ENCODE measurements around the gene PFN1. TPM values are rescaled to one million over a fixed set of nuclear protein-coding genes. Genes with fewer than 3 reads are reported as not detected.

The PFN1 gene
- total RNA-seq, result 100 to 1,000 TPM; 520 to 970 (median 715) TPM

- Histone ChIP-seq H3K36me3 (peaks cover 0 to 40% (median under 1%) of the 10 kb centered on the region in 3 donors), H3K4me3 (peak within 1 kb of the TSS; percentile 91 to 97 (median 94)), H3K27me3 (no peaks in the 10 kb centered on the region), H3K27ac (peak within 1 kb of the TSS; percentile 97 to 100 (median 98)), H3K9me3 (no peaks in the 10 kb centered on the region), H3K4me1 (peaks cover 35 to 73% (median 38%) of the 10 kb centered on the region in 3 donors)
- intact Hi-C loops (cut with DNase I), result no loop called here
- peak in 1 of 6 experiments; percentile 2 for TF ChIP-seq CTCF (IDR thresholded peaks at IDR 0.05)
- peak in 3 of 4 donors; percentile 75 to 96 (median 92) for TF ChIP-seq POLR2A (IDR thresholded peaks at IDR 0.05)
- WGBS, 2 donors, result 0% methylated on average over 6 of the region's 59 CpGs
- DNase-seq, result peak; percentile 80
These were observed at the start of gene PFN1 for GRCh38 chr17:4948166-4948930. TSS of gene PFN1 (minus strand) at chr17:4948530. CDS start at chr17:4948394, 136 bp downstream.

- Histone ChIP-seq H3K27me3 (no peaks in the 10 kb centered on the region), H3K9me3 (no peaks in the 10 kb centered on the region), H3K4me3 (peak within 1 kb of the TSS; percentile 80 to 98 (median 90)), H3K36me3 (peaks cover 7 to 24% (median 14%) of the 10 kb centered on the region in 3 donors), H3K4me1 (peaks cover 16 to 40% (median 25%) of the 10 kb centered on the region in 3 donors), H3K27ac (peak within 1 kb of the TSS; percentile 91 to 94 (median 93))
- peak; percentile 29 for DNase-seq
- peak in 5 of 6 experiments; percentile 14 to 48 (median 31) for TF ChIP-seq CTCF (IDR thresholded peaks at IDR 0.05)
- peak in 2 of 4 donors; percentile 70 to 74 for TF ChIP-seq POLR2A (IDR thresholded peaks at IDR 0.05)
- WGBS, 2 donors, result 0% methylated on average over 5 to 18 of the region's 93 CpGs
- intact Hi-C loops (cut with DNase I), result no loop called here
These were observed 49.1 kb upstream of the PFN1 start, which contains the start of the genes INCA1 and KIF1C for GRCh38 chr17:4997302-4998026. TSS of gene INCA1 (minus strand) at chr17:4997522. CDS start at chr17:4994437, 3,085 bp downstream. TSS of gene KIF1C (plus strand) at chr17:4997950. CDS start at chr17:5000247, 2,297 bp downstream.

- no peak for DNase-seq
- no peaks in the 10 kb centered on the region for H3K9me3 ChIP-seq
- H3K4me3 ChIP-seq, result no peak overlapping the region
- no peaks in the 10 kb centered on the region for H3K36me3 ChIP-seq
- TF ChIP-seq POLR2A (IDR thresholded peaks at IDR 0.05), result no peak
- no peak for TF ChIP-seq CTCF (IDR thresholded peaks at IDR 0.05)
- intact Hi-C loops (cut with DNase I), result no loop called here
- H3K27me3 ChIP-seq, result no peaks in the 10 kb centered on the region
- peaks cover 6 to 24% (median 11%) of the 10 kb centered on the region in 3 donors for H3K4me1 ChIP-seq
- no peak overlapping the region for H3K27ac ChIP-seq
- 72 to 86% methylated on average over 3 to 5 of the region's 6 CpGs for WGBS, 2 donors
These were observed 45.8 kb upstream of the PFN1 start for GRCh38 chr17:4994081-4994595.

DNA sequence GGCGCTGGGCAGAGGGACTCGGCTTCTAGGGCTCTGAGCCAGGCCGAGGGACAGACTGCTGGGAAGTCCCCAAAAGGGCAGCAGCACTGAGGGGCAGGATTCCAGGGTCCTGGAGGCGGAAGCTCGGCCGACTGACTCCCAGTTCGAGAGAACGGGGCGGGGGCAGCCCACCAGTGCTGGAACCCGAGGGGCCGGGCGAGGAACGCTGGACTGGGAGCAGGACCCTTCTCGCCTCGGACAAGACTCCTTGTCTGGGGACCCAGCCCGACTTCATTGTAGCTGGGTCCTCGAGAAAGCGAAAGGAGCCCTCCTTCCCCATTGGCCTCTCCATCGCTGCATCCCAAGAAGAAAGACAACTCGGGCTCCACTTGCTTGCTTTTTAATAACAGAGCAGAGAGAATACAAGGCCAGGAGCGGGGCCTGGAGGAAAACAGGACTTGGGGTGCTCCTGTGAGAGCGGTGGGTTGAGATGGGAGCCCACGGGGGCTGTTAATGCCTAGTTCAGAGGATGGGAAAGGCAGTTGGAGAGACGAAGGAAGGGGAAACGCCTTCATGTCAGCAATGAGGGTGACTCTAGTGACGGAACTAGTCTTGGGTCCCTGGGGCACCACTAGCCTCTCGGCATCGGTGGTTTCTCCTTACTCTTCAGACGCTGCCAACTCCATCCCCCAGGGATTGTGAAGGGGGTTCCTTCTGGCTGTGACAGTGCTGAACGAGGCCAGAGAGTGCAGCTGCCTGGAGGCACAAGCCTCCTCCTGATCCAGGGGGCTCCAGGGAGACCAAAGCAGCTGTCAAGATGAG is 39.6 kb upstream of the PFN1 start:
- TF ChIP-seq POLR2A (IDR thresholded peaks at IDR 0.05), result no peak
- no peak for TF ChIP-seq CTCF (IDR thresholded peaks at IDR 0.05)
- WGBS, 2 donors, result 0 to 3% methylated on average over 5 to 12 of the region's 30 CpGs
- Histone ChIP-seq H3K9me3 (no peaks in the 10 kb centered on the region), H3K4me1 (peaks cover 20 to 37% (median 23%) of the 10 kb centered on the region in 3 donors), H3K27ac (peak overlapping the region; percentile 91 to 98 (median 96)), H3K4me3 (peak overlapping the region; percentile 62 to 99 (median 87)), H3K27me3 (no peaks in the 10 kb centered on the region), H3K36me3 (peaks cover 0 to 30% (median 0%) of the 10 kb centered on the region in 3 donors)
- intact Hi-C loops (cut with DNase I), result no loop called here
- no peak for DNase-seq
